Stimulated activated memory B cell treated with anti-CD40 and anti-IgM and Interleukin-4, amounts not matched to agents 10 μg/mL and 1 μg/mL and 100 μg/mL, for 72 hours (primary cell): Measurements from ENCODE around the gene NEDD4L.
"Not testable (repeated sequence)": the region's sequence is repeated elsewhere in the genome, so short reads cannot be mapped to it uniquely, and the experiment has no call there.

Source experiments
- ATAC-seq: fragments of 150-1000 bp; cut with Tn5 transposase; 2 replicates; pipeline ENCODE4 v1.10.0; 2021
- H3K27ac Mint-ChIP-seq: one replicate; pipeline ENCODE4 v1.8.0; 2022; ENCODE audit warnings: mild to moderate bottlenecking, mixed read lengths
- H3K27me3 Mint-ChIP-seq: one replicate; pipeline ENCODE4 v1.8.0; 2022; ENCODE audit warnings: mixed read lengths
- H3K36me3 Mint-ChIP-seq: one replicate; pipeline ENCODE4 v1.8.0; 2022; ENCODE audit warnings: mixed read lengths
- H3K4me1 Mint-ChIP-seq: one replicate; pipeline ENCODE4 v1.8.0; 2022; ENCODE audit warnings: mixed read lengths
- H3K4me3 Mint-ChIP-seq: one replicate; pipeline ENCODE4 v1.8.0; 2022; ENCODE audit warnings: mild to moderate bottlenecking, moderate library complexity, mixed read lengths
- H3K9me3 Mint-ChIP-seq: one replicate; pipeline ENCODE4 v1.8.0; 2022; ENCODE audit warnings: mixed read lengths

NEDD4L gene

DNA sequence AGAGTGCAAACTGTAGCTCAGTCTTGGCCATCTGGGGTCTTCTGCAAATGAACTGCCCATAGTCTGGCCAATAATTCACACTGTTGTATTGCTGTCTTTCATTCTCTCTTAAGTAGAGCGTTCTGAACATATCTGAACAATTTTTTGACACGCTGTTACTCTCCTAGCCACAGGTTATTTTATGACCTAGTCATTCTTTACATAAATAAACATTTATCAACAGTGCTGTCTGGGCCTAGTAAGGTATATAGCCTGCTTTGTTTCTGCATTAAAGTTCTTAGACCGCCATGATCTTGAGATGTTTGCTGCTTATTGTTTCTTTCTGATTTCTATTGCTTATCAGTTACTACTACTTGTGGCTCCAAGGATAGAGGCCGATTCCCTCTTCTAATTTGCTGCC lies 226.4 kb downstream of the NEDD4L start:
- Mint-ChIP-seq H3K9me3 (no peaks in the 10 kb centered on the region), H3K27me3 (no peaks in the 10 kb centered on the region), H3K4me3 (no peak overlapping the region), H3K36me3 (peaks cover 7% of the 10 kb centered on the region), H3K27ac (no peak overlapping the region), H3K4me1 (peaks cover 24% of the 10 kb centered on the region)
- ATAC-seq: no peak

DNA sequence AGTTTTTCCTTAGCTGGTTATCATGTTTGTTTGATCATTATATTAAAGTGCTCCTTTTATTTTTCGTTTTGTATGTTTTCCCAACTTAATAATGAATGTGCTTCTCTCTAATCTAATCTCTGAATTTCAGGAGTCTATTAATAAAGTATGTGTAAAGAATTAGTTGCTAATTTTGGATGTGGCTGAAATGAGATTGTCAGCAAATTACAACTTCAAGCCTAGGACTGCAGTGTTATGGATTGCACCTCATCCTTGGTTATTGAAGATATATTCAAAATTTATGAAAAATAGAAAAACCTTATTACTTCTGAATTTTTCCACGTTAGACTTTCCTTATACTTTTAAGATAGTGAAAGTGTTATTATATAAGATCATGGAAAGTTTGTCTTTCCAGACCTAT lies 227.7 kb downstream of the NEDD4L start:
- Mint-ChIP-seq H3K27ac (no peak overlapping the region), H3K9me3 (no peaks in the 10 kb centered on the region), H3K27me3 (no peaks in the 10 kb centered on the region), H3K4me1 (peaks cover 23% of the 10 kb centered on the region), H3K36me3 (peaks cover 7% of the 10 kb centered on the region), H3K4me3 (no peak overlapping the region)
- no peak for ATAC-seq

GRCh38 chr18:58272209-58272608 lies 228.2 kb downstream of the NEDD4L start:
- Mint-ChIP-seq H3K9me3 (no peaks in the 10 kb centered on the region), H3K4me3 (no peak overlapping the region), H3K36me3 (peaks cover 7% of the 10 kb centered on the region), H3K27ac (no peak overlapping the region), H3K4me1 (peaks cover 23% of the 10 kb centered on the region), H3K27me3 (no peaks in the 10 kb centered on the region)
- ATAC-seq: no peak

GRCh38 chr18:58272779-58273435 lies 228.9 kb downstream of the NEDD4L start:
- Mint-ChIP-seq H3K9me3 (no peaks in the 10 kb centered on the region), H3K4me3 (no peak overlapping the region), H3K27ac (peak overlapping the region; percentile 2), H3K27me3 (no peaks in the 10 kb centered on the region), H3K36me3 (peaks cover 7% of the 10 kb centered on the region), H3K4me1 (peaks cover 23% of the 10 kb centered on the region)
- no peak for ATAC-seq

GRCh38 chr18:58275176-58275575 lies 231.2 kb downstream of the NEDD4L start:
- H3K27me3 Mint-ChIP-seq: no peaks in the 10 kb centered on the region
- H3K36me3 Mint-ChIP-seq: peaks cover 11% of the 10 kb centered on the region
- H3K9me3 Mint-ChIP-seq: no peaks in the 10 kb centered on the region
- ATAC-seq: no peak
- H3K4me3 Mint-ChIP-seq: no peak overlapping the region
- H3K27ac Mint-ChIP-seq: no peak overlapping the region
- H3K4me1 Mint-ChIP-seq: peaks cover 16% of the 10 kb centered on the region

DNA sequence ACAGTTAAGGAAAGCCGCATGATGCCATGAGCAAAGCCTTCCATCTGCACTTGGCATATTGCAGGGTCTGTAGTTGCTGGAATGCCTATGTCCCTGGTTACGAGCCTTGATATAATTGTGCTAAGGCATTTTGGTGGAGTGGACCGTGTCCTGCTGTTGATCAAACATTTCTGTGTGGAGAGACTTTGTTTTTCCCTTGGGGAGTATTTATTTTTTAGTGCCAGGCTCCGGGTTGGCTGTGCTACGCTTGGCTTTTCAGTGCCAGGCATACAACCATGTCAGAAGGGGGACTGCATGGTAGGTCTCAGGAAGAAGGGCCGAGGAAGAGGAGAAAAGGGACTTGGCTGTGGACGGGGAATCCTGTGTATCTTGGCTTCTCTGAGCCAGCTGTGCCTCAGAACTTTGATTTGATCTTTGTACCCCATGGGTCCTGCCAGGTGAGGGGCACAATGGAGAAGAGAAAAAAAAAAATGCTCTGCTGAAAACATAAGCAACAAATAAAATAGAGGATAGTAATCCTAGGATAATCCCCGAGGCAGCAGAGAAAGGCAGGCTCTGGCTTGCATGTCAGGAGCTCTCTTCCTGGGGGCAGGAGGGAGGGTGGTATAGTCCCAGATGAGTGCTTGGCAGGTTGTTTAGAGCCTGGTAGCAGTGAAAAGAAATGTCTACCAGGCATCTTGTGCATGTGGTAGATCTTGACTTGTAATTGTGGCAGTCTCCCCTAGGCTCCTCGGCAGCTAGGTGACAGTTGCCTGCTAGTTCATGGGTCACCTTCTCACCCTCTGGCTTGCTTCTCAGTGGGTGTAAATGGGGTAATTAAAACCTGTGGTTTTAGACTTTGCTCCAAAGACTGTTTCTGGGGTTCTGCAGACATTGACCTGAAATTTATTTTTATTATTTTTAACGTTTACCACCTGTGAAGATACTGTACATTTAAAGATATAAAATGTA lies 233.0 kb downstream of the NEDD4L start:
- Mint-ChIP-seq H3K36me3 (peaks cover 11% of the 10 kb centered on the region), H3K4me3 (no peak overlapping the region), H3K9me3 (no peaks in the 10 kb centered on the region), H3K4me1 (peaks cover 11% of the 10 kb centered on the region), H3K27ac (no peak overlapping the region), H3K27me3 (no peaks in the 10 kb centered on the region)
- ATAC-seq: no peak

GRCh38 chr18:58279504-58280175 lies 235.6 kb downstream of the NEDD4L start:
- ATAC-seq: no peak
- H3K4me3 Mint-ChIP-seq: no peak overlapping the region
- H3K4me1 Mint-ChIP-seq: no peaks in the 10 kb centered on the region
- H3K27ac Mint-ChIP-seq: no peak overlapping the region
- peaks cover 5% of the 10 kb centered on the region for H3K36me3 Mint-ChIP-seq
- H3K9me3 Mint-ChIP-seq: no peaks in the 10 kb centered on the region
- no peaks in the 10 kb centered on the region for H3K27me3 Mint-ChIP-seq

DNA sequence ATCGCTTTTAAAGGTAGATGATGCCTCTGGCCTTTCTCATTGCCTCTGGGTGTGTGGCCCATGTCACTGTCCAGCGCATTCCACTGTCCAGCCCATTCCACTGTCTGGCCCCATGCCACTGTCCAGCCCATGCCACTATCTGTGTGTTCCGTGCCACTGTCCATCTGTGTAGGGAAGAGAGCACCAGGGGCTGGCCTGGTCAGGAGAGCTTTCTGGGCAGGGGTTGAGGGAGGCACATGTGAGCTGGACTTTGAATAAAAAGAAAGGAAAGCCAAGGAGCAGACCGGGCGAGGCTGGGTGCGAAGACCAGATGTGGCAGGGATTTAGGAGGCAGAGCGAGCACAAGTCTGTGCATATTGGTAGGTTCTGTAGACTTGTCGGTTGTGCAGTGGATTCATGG lies 236.2 kb downstream of the NEDD4L start:
- Mint-ChIP-seq H3K4me1 (no peaks in the 10 kb centered on the region), H3K4me3 (no peak overlapping the region), H3K27me3 (no peaks in the 10 kb centered on the region), H3K36me3 (peaks cover 5% of the 10 kb centered on the region), H3K27ac (no peak overlapping the region), H3K9me3 (no peaks in the 10 kb centered on the region)
- no peak for ATAC-seq

GRCh38 chr18:58282872-58283271 lies 238.8 kb downstream of the NEDD4L start:
- H3K9me3 Mint-ChIP-seq, H3K4me1 Mint-ChIP-seq, H3K4me3 Mint-ChIP-seq, ATAC-seq, H3K27ac Mint-ChIP-seq, H3K36me3 Mint-ChIP-seq, H3K27me3 Mint-ChIP-seq: not testable (repeated sequence)

DNA sequence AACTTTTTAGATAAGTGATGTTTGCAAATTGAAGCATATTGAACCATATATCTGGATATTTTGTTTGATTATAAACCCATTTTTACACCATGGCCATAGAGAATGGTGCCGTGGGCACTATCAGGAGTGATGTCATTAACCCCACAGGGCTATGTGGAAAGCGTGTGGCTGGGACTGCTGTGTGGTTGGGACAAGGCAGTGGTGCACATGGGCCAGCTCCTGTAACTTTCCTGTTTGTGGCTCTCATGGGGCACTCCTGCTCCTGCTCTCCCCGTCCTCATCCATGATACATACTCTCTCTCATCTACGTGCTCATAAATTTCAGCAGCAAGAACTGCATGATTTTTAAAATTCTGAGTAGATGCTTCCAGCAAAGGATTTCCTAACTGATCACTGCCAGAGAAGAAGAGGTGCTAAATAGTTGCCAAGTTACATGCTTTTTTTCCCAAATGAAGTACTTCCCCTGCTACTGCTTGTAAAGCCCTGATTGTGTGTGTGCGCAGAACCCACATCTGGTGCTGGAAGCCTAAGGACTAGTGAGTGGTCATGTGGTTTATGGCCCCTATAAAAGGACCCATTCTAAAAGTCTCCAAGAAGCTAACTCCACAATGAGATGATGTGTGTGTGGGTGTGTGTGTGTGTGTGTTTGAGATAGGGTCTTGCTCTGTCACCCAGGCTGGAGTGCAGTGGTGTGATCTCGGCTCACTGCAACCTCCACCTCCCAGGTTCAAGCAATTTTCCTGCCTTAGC lies 240.8 kb downstream of the NEDD4L start:
- no peak overlapping the region for H3K27ac Mint-ChIP-seq
- H3K4me3 Mint-ChIP-seq: no peak overlapping the region
- no peaks in the 10 kb centered on the region for H3K36me3 Mint-ChIP-seq
- H3K27me3 Mint-ChIP-seq: no peaks in the 10 kb centered on the region
- H3K4me1 Mint-ChIP-seq: peaks cover 26% of the 10 kb centered on the region
- no peak for ATAC-seq
- no peaks in the 10 kb centered on the region for H3K9me3 Mint-ChIP-seq

DNA sequence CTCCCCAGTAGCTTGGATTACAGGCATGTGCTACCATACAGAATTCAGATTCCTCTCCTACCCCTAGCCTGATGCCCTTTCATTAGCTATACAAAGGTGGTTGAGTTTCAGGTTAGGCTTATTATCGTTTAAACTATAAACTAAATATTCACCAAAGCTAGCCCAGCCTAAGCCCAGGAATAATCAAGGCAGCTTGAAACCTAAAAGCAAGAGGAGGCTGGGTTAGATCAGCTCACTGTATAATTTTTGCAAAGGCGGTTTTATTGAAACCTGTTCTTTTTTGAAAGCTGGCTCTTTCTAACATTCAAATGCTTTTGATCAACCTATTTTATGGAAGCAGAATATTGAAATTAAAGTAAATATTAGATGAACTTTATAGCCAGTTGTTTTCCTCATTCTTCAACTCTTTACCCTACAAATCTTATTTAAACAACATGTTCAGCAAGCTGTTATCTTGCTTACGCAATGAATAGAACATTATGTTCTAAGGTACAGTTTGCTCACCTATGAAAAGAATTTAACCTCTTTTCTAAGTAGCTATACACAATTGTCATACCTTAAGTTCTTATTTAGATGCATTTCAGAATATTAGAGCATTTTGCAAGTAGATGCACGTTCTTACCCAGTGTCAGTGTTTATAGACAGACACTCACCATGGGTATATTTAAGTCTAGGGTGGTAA lies 241.6 kb downstream of the NEDD4L start:
- Mint-ChIP-seq H3K27me3 (no peaks in the 10 kb centered on the region), H3K9me3 (no peaks in the 10 kb centered on the region), H3K4me3 (no peak overlapping the region), H3K4me1 (peaks cover 28% of the 10 kb centered on the region), H3K36me3 (peaks cover under 1% of the 10 kb centered on the region), H3K27ac (no peak overlapping the region)
- ATAC-seq: no peak

GRCh38 chr18:58286632-58287352 lies 242.8 kb downstream of the NEDD4L start:
- no peaks in the 10 kb centered on the region for H3K9me3 Mint-ChIP-seq
- no peaks in the 10 kb centered on the region for H3K27me3 Mint-ChIP-seq
- no peak overlapping the region for H3K27ac Mint-ChIP-seq
- H3K4me1 Mint-ChIP-seq: peaks cover 32% of the 10 kb centered on the region
- no peak for ATAC-seq
- no peak overlapping the region for H3K4me3 Mint-ChIP-seq
- peaks cover 5% of the 10 kb centered on the region for H3K36me3 Mint-ChIP-seq

DNA sequence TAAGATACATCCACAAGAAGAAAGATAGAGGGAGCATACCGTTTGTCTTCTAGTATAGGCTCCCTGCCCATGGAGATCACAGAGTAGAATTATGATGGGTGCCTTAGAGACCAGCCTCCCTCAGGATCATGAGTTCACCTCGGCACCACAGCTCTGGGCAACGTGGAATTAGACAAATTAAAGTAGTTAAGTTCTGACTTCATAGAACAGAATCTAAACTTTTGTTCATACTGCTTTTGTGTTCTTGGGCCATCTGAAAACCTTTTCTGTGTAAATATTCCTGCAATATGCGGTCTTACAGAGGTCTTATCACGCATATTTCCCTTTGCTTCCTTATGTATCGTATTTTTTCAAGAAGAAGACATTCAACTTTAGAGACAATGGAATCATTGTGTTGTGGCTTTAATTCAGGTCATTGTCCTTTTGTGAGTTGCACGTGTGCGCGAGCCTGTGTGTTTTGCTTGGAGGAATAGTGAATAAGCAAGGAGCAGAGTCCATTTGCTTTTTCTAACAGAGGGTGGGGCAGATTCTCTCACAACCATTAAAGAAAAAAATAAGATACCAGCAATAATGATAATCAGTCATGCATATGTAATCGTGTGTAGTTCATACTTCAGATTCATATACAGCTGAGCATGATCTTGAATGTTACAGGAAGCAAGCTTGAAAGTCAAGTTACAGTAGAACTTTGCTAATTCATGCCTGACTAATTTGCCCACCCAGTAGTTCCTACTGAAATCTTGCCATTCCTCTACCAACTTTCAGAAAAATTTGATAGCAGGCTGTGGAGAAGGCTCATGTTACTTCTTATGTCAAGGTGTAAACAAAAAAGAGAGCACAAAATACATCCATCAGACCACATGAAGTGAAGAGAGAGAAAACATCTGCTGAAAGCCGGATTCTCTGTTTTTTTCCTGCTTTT lies 243.6 kb downstream of the NEDD4L start:
- ATAC-seq: no peak
- H3K27ac Mint-ChIP-seq: peak overlapping the region; percentile 79
- H3K27me3 Mint-ChIP-seq: no peaks in the 10 kb centered on the region
- peaks cover 38% of the 10 kb centered on the region for H3K4me1 Mint-ChIP-seq
- peaks cover 10% of the 10 kb centered on the region for H3K36me3 Mint-ChIP-seq
- H3K4me3 Mint-ChIP-seq: no peak overlapping the region
- no peaks in the 10 kb centered on the region for H3K9me3 Mint-ChIP-seq
